Panc1 (cell line): Measurements from ENCODE around the gene CLRN3.

Experiments used
- CTCF ChIP-seq: fragments of 450-650 bp; IDR thresholded peaks from 2 replicates; pipeline ENCODE4 v1.5.1; 2017; ENCODE audit warnings: mild to moderate bottlenecking
- POLR2AphosphoS5 ChIP-seq: IDR thresholded peaks from 2 replicates; pipeline ENCODE4 v1.6.1; 2012; ENCODE audit warnings: mild to moderate bottlenecking, low read depth, low read length, moderate library complexity
- REST ChIP-seq, 2 experiments: IDR thresholded peaks; 2 replicates each; pipeline ENCODE4 v1.6.1; 2011 to 2012; ENCODE audit warnings: low read depth in 2 of 2, control low read depth in 1 of 2, low read length in 1 of 2, mild to moderate bottlenecking in 1 of 2, moderate library complexity in 1 of 2; ENCODE audit not compliant: insufficient read depth in 1 of 2

GRCh38 chr10:127912607-127913367 is 20.0 kb upstream of the CLRN3 start:
- TF ChIP-seq CTCF (no peak), POLR2AphosphoS5 (no peak), REST (IDR thresholded peaks at IDR 0.05; ENCODE audit: insufficient read depth in 1 of 2, low read depth in 2 of 2, low read length in 1 of 2) (no peak)
